GM23248 (cell line): ENCODE data around the gene PSAP.

Experiments used
- EZH2 ChIP-seq: fragments of 200-600 bp; sonication (generic); IDR thresholded peaks from 2 replicates; pipeline ENCODE4 v1.6.1; 2018; ENCODE audit warnings: antibody characterized with exemption, mild to moderate bottlenecking; ENCODE audit not compliant: insufficient read depth, poor library complexity, severe bottlenecking
- EZH2phosphoT487 ChIP-seq: fragments of 200-600 bp; sonication (generic); IDR thresholded peaks from 2 replicates; pipeline ENCODE4 v1.6.1; 2018; ENCODE audit warnings: antibody characterized with exemption, moderate library complexity, mild to moderate bottlenecking, low read depth; ENCODE audit not compliant: insufficient read depth

- TF ChIP-seq EZH2 (no peak), EZH2phosphoT487 (no peak)
These were observed 70.9 kb downstream of the PSAP start for GRCh38 chr10:71780156-71780555.
